Measurements from ENCODE around the gene NXN. TPM values are rescaled to one million over a fixed set of nuclear protein-coding genes. Genes with fewer than 3 reads are reported as not detected.
"Not testable (repeated sequence)": the region's sequence is repeated elsewhere in the genome, so short reads cannot be mapped to it uniquely, and the experiment has no call there.

Gene NXN
- total RNA-seq, 1 donor from 2014 or later = 0.43 TPM

- Mint-ChIP-seq H3K27ac (no peak overlapping the region), H3K27me3 (ENCODE audit: low read depth) (no peaks in the 10 kb centered on the region), H3K4me1 (ENCODE audit: low read depth) (no peaks in the 10 kb centered on the region), H3K4me3 (ENCODE audit: low read depth) (no peak overlapping the region), H3K9me3 (no peaks in the 10 kb centered on the region), H3K36me3 (ENCODE audit: low read depth) (no peaks in the 10 kb centered on the region)
- intact Hi-C loops (cut with micrococcal nuclease) = no loop called here
- DNase-seq (ENCODE audit: low spot score) = no peak
These were observed 118.8 kb downstream of the NXN start for GRCh38 chr17:860805-861204.

GRCh38 chr17:859824-860195 lies 119.8 kb downstream of the NXN start:
- DNase-seq (ENCODE audit: low spot score) = no peak
- Mint-ChIP-seq H3K36me3 (ENCODE audit: low read depth) (no peaks in the 10 kb centered on the region), H3K4me1 (ENCODE audit: low read depth) (no peaks in the 10 kb centered on the region), H3K9me3 (no peaks in the 10 kb centered on the region), H3K4me3 (ENCODE audit: low read depth) (no peak overlapping the region), H3K27ac (no peak overlapping the region), H3K27me3 (ENCODE audit: low read depth) (no peaks in the 10 kb centered on the region)
- intact Hi-C loops (cut with micrococcal nuclease) = no loop called here

- Mint-ChIP-seq H3K36me3 (ENCODE audit: low read depth) (no peaks in the 10 kb centered on the region), H3K4me3 (ENCODE audit: low read depth) (no peak overlapping the region), H3K9me3 (no peaks in the 10 kb centered on the region), H3K4me1 (ENCODE audit: low read depth) (no peaks in the 10 kb centered on the region), H3K27me3 (ENCODE audit: low read depth) (no peaks in the 10 kb centered on the region), H3K27ac (no peak overlapping the region)
- intact Hi-C loops (cut with micrococcal nuclease) = no loop called here
- no peak for DNase-seq (ENCODE audit: low spot score)
These were observed 120.3 kb downstream of the NXN start for GRCh38 chr17:859061-859823.

GRCh38 chr17:856149-856548 lies 123.4 kb downstream of the NXN start:
- Mint-ChIP-seq H3K36me3 (ENCODE audit: low read depth) (no peaks in the 10 kb centered on the region), H3K27ac (no peak overlapping the region), H3K4me1 (ENCODE audit: low read depth) (no peaks in the 10 kb centered on the region), H3K9me3 (no peaks in the 10 kb centered on the region), H3K27me3 (ENCODE audit: low read depth) (no peaks in the 10 kb centered on the region), H3K4me3 (ENCODE audit: low read depth) (no peak overlapping the region)
- DNase-seq (ENCODE audit: low spot score) = no peak
- intact Hi-C loops (cut with micrococcal nuclease) = no loop called here

GRCh38 chr17:855569-855968 lies 124.0 kb downstream of the NXN start:
- no peaks in the 10 kb centered on the region for H3K9me3 Mint-ChIP-seq
- intact Hi-C loops (cut with micrococcal nuclease) = no loop called here
- H3K27me3 Mint-ChIP-seq (ENCODE audit: low read depth) = no peaks in the 10 kb centered on the region
- H3K36me3 Mint-ChIP-seq (ENCODE audit: low read depth) = no peaks in the 10 kb centered on the region
- H3K4me1 Mint-ChIP-seq (ENCODE audit: low read depth) = no peaks in the 10 kb centered on the region
- H3K27ac Mint-ChIP-seq = no peak overlapping the region
- DNase-seq (ENCODE audit: low spot score) = no peak
- no peak overlapping the region for H3K4me3 Mint-ChIP-seq (ENCODE audit: low read depth)

- H3K4me1 Mint-ChIP-seq (ENCODE audit: low read depth); DNase-seq (ENCODE audit: low spot score); H3K4me3 Mint-ChIP-seq (ENCODE audit: low read depth); intact Hi-C loops (cut with micrococcal nuclease); H3K27me3 Mint-ChIP-seq (ENCODE audit: low read depth); H3K9me3 Mint-ChIP-seq; H3K36me3 Mint-ChIP-seq (ENCODE audit: low read depth); H3K27ac Mint-ChIP-seq: not testable (repeated sequence)
These were observed 126.7 kb downstream of the NXN start for GRCh38 chr17:852850-853249.

- no peak for DNase-seq (ENCODE audit: low spot score)
- no peak overlapping the region for H3K27ac Mint-ChIP-seq
- H3K9me3 Mint-ChIP-seq = no peaks in the 10 kb centered on the region
- intact Hi-C loops (cut with micrococcal nuclease) = no loop called here
- no peaks in the 10 kb centered on the region for H3K4me1 Mint-ChIP-seq (ENCODE audit: low read depth)
- no peaks in the 10 kb centered on the region for H3K36me3 Mint-ChIP-seq (ENCODE audit: low read depth)
- H3K4me3 Mint-ChIP-seq (ENCODE audit: low read depth) = no peak overlapping the region
- H3K27me3 Mint-ChIP-seq (ENCODE audit: low read depth) = peaks cover 7% of the 10 kb centered on the region
These were observed 127.2 kb downstream of the NXN start for GRCh38 chr17:852349-852748.

GRCh38 chr17:851924-852323 lies 127.7 kb downstream of the NXN start:
- Mint-ChIP-seq H3K36me3 (ENCODE audit: low read depth) (no peaks in the 10 kb centered on the region), H3K27me3 (ENCODE audit: low read depth) (peaks cover 11% of the 10 kb centered on the region), H3K4me1 (ENCODE audit: low read depth) (peaks cover 3% of the 10 kb centered on the region), H3K9me3 (no peaks in the 10 kb centered on the region), H3K4me3 (ENCODE audit: low read depth) (no peak overlapping the region), H3K27ac (no peak overlapping the region)
- no peak for DNase-seq (ENCODE audit: low spot score)
- intact Hi-C loops (cut with micrococcal nuclease) = no loop called here

GRCh38 chr17:850851-851763 lies 128.5 kb downstream of the NXN start:
- intact Hi-C loops (cut with micrococcal nuclease) = no loop called here
- Mint-ChIP-seq H3K4me3 (ENCODE audit: low read depth) (no peak overlapping the region), H3K27me3 (ENCODE audit: low read depth) (peaks cover 17% of the 10 kb centered on the region)

GRCh38 chr17:850086-850850 lies 129.3 kb downstream of the NXN start:
- no peak overlapping the region for H3K4me3 Mint-ChIP-seq (ENCODE audit: low read depth)
- peaks cover 8% of the 10 kb centered on the region for H3K4me1 Mint-ChIP-seq (ENCODE audit: low read depth)
- H3K36me3 Mint-ChIP-seq (ENCODE audit: low read depth) = no peaks in the 10 kb centered on the region
- no peak for DNase-seq (ENCODE audit: low spot score)
- intact Hi-C loops (cut with micrococcal nuclease) = no loop called here
- peaks cover 19% of the 10 kb centered on the region for H3K27me3 Mint-ChIP-seq (ENCODE audit: low read depth)
- H3K27ac Mint-ChIP-seq = no peak overlapping the region
- no peaks in the 10 kb centered on the region for H3K9me3 Mint-ChIP-seq

More at GRCh38 chr17:850851-851763, 128.5 kb downstream of the NXN start:
- peaks cover 8% of the 10 kb centered on the region for H3K4me1 Mint-ChIP-seq (ENCODE audit: low read depth)
- H3K27ac Mint-ChIP-seq = no peak overlapping the region
- no peaks in the 10 kb centered on the region for H3K9me3 Mint-ChIP-seq
- H3K36me3 Mint-ChIP-seq (ENCODE audit: low read depth) = no peaks in the 10 kb centered on the region
- DNase-seq (ENCODE audit: low spot score) = no peak

- intact Hi-C loops (cut with micrococcal nuclease) = no loop called here
- H3K27ac Mint-ChIP-seq = no peak overlapping the region
These were observed 131.2 kb downstream of the NXN start for GRCh38 chr17:848402-848801.

GRCh38 chr17:846901-847843 lies 132.4 kb downstream of the NXN start:
- Mint-ChIP-seq H3K27ac (no peak overlapping the region), H3K36me3 (ENCODE audit: low read depth) (no peaks in the 10 kb centered on the region), H3K9me3 (no peaks in the 10 kb centered on the region), H3K27me3 (ENCODE audit: low read depth) (peaks cover 24% of the 10 kb centered on the region), H3K4me3 (ENCODE audit: low read depth) (no peak overlapping the region), H3K4me1 (ENCODE audit: low read depth) (peaks cover 8% of the 10 kb centered on the region)
- DNase-seq (ENCODE audit: low spot score) = no peak
- intact Hi-C loops (cut with micrococcal nuclease) = no loop called here

More at GRCh38 chr17:848402-848801, 131.2 kb downstream of the NXN start:
- Mint-ChIP-seq H3K36me3 (ENCODE audit: low read depth) (no peaks in the 10 kb centered on the region), H3K4me1 (ENCODE audit: low read depth) (peaks cover 8% of the 10 kb centered on the region), H3K9me3 (no peaks in the 10 kb centered on the region), H3K27me3 (ENCODE audit: low read depth) (peaks cover 24% of the 10 kb centered on the region), H3K4me3 (ENCODE audit: low read depth) (no peak overlapping the region)
- DNase-seq (ENCODE audit: low spot score) = no peak

All from activated T-helper 2 cell treated with anti-CD3 and anti-CD28 coated beads, Interferon-gamma antibody, Interleukin-2, Interleukin-4, amounts not matched to agents 10 μg/mL and 5 μg/mL and 100 μg/mL, durations not matched to agents 14 hours and 24 hours and 36 hours (primary cell).